Forelimb muscle (tissue), 1 donor: ENCODE measurements around the gene HS6ST3. TPM values are rescaled to one million over a fixed set of nuclear protein-coding genes. Genes with fewer than 3 reads are reported as not detected.
"Not testable (repeated sequence)": the region's sequence is repeated elsewhere in the genome, so short reads cannot be mapped to it uniquely, and the experiment has no call there.

Experiments
- DNase-seq: peaks from one replicate; pipeline ENCODE4 v3.0.0-alpha.2; 2013; ENCODE audit warnings: low read depth
- polyA plus RNA-seq: library from polyadenylated mRNA; unstranded; fragments of 120-200 nt; gene quantifications from one replicate; pipeline ENCODE4 v1.2.1, GENCODE V29; 2013; ENCODE audit not compliant: insufficient read length

Gene HS6ST3
- polyA plus RNA-seq, 1 donor: 0.18 TPM

DNA sequence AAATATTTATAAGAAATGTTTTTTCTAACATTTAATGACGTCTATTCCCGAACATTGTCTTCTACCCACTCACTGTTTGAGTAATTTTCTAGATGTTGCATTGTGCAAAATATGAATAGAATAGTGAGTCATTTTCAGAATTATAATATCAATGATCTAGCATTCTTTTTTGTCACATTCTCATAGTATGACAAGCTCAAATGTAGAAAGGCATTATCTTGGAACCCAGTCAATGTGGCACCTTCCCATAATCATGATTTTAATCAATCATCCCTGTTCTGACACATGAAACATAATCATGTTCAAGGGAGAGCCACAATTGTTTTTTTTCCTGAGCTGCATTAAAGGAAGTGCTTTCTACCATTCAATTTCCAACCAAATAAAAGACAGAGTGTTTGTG is 638.6 kb downstream of the HS6ST3 start:
- DNase-seq: no peak

DNA sequence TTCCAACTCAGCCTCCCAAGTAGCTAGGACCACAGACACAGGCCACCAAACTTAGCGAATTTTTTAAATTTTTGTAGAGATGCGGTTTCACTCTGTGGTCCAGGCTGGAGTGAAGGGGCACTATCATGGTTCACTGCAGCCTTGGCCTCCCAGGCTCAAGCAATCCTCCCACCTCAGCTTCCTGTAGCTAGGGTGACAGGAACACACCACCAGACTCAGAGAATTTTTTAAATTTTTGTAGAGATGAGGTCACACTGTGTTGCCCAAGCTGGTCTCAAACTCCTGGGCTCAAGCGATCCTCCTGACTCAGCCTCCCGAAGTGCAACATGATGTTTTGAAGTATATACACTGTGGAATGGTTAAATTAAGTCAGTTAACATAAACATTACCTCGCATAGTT is 640.8 kb downstream of the HS6ST3 start:
- DNase-seq: no peak

DNA sequence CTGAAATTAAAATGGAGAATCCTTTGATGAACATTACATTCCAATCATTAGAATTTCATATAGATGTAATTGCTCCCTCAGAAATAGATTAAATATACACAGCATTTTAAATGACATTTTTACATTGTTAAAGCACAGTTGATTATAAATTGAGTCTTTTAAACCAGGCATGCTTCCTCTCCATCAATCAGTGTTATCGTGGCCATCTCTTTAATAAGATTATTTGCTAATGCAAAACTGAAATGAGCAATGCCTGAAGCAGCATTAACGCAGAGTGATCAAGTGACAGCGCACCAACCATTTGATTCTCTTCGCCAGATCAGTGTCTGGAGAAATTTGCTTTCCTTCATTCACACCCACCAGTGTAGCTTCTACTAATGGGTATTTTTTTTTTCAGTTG is 644.6 kb downstream of the HS6ST3 start:
- no peak for DNase-seq

DNA sequence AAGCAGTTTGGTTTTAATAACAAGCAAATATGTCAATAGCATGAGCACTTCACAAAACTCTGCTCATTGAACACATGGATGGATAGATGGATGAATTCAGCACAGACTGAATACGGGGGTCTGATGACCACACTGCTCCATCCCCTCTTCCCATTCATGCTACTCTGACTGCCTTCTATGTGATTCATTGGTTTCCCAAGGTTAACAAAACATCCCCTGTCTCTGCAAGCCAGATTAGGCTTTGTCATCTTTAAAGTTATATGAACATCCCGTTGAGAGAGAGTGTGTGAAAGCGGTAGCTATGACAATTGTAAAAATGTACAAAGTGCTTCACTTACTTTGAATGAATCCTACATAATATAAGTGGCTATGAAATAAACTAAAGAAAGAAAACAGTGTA is 651.9 kb downstream of the HS6ST3 start:
- DNase-seq: no peak

DNA sequence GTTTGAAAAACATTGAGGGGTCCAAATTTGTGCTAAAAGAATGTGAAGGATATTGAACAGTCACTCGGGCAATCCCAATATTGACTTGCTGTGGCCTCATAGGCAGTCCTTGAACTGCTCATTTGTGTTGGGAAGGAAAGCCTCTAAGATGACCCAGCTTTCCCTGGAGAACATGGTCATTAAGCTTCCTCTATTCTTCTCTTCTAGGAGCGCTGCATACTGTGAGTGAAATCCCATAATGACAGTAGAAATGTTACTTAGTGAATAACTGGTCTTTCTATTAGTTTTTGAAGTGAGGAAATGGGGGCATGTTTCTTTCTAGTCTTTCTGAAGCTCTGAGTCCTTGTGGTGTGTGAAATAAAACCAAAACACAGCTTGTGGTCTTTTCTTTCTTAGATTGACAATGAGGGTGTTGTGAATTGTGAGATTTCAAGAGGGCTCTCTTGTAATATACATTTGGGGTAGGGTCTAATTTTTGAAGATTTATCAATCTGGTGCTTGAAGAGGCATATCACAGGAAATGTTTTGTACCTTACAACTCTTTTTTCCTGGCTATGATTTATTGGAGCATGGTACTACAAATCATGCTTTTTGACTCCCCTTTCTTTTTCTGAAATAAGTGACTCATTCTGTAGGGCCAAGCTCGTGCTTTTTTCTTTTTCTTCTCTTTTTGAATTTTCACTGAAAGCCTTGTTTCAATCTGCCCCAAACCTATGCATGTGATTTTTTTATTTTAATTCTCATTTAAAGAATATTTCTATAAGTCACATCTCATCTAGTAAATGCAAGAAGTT is 653.6 kb downstream of the HS6ST3 start:
- DNase-seq: no peak

DNA sequence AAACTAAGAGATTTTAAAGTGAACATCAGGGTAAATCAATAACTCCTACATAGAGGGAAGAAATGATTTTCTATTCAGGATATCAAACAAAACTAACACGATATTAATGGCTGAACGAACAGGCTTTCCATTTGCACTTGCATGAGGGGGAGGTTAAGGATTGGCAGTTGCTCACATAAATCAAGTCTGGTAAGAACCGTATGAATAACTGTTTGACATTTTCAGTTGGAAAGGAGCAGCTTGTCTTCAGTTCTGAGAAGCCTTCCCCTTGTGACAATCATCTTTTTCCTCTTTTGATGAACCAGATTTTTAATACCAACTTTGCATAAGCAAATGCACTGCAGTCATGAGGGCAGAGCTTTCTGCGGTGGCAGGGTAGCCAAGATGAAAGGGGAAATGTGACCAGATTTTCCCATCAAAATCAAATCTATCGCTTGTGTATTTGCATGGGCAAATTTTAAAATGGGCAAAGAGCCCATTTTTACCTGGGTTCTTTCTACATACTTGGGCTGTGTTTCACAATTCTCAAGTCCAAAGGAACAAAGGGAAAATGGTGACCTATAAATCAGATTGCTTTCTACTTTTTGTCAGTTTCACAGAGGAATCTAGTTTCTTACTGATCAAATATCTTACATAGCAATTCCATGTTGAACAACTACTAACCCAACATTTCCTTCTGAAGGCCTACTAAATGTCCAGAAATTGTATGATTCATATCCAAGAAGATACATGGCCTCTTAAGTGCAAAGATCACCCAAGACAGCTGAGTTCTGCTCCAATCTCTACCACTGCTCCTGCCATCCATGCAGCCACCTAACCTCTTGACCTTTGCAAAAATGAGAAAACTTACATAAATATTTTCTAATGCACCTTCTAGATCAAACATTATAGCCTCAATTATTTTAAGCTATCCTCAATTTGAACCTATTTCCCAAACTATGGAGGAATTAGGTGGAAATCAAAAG is 654.7 kb downstream of the HS6ST3 start:
- no peak for DNase-seq

DNA sequence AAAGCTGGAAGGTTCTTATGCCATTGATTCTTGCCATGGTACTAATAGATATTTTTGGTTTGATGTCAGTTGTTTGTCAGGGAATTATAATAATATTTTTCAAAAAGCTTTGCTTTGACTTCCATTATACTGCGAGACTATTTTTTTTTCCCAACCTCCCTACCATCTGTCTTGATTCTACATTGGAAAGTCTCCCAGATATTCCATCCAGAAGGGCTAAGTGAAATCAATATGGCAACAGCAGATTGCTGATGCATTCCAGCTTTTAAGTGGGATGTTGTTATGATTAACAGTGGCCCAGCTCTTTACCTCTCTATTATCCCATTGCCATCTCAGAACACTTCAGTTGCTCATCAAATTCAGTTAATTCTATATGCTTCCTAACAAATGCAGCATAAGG is 657.0 kb downstream of the HS6ST3 start:
- no peak for DNase-seq

DNA sequence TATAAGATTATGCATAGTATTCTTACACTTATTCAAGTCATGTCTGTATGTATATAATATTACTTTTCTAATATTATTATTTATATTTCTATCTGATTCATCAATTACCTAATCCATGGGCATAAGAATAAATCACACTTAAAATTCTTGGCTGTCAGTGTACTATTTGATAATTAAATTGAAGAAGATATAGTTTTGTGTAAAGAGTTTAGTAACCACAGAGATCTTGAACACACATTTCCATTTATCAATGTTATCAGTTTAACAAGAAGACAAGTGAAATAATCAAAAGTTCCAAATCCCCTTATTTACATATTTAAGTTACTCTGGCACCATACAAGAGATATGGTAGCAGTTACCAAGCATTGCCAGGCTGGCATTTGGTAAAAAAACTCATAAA is 659.9 kb downstream of the HS6ST3 start:
- DNase-seq: no peak

DNA sequence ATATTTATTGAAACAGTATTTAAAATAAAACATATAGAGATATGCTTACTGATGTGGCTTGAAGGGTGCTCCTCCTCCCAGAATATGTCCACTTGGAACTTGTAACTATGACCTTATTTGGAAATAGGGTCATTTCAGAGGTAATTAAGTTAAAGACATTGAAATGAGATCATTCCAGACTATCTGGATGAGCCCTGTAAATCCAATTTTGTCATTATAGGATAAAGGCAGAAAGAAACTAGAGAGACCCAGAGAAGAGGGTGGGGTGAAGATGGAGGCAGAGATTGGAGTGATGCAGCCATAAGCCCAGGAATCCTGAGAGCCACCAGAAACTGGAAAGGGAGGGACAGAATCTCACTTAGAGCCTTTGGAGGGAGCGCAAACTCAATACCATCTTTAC is 661.2 kb downstream of the HS6ST3 start:
- no peak for DNase-seq

DNA sequence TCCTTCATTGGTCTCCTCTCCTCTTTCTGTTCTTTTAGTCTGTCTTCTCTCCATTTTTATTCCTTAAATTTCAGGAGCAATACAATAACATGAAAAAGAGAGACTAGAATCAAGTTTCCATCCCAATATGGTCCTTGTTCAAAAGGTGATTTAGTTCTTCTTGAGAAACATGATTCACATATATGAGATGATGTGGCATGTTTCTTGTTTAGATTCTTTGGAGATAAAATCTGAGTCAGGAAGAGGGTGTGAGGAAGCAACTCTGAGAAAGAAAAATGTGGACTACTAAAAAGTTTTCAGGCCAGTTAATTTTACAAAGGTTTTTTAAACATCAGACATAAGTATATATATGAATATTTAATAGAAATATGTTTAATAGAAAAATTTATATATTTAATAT is 673.0 kb downstream of the HS6ST3 start:
- DNase-seq: no peak

DNA sequence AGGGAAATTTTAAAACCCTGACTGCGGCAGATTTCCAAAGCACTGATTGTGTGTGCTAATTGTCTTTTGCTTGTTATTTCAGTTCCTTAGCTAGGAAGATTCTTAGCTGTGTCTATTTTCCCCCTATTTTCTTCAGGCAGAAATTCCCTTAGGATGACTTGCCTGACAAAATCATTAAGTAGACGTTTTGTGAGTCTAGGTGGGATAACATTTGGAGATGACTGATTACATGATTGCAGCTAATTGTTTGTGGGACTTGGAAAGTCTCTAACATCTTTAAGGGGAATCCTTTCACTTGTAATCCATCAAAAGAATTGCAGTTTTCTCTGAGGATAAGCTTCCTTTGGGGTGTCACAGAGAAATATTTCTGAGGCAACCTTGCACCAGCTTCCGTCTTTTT is 676.4 kb downstream of the HS6ST3 start:
- DNase-seq: no peak

DNA sequence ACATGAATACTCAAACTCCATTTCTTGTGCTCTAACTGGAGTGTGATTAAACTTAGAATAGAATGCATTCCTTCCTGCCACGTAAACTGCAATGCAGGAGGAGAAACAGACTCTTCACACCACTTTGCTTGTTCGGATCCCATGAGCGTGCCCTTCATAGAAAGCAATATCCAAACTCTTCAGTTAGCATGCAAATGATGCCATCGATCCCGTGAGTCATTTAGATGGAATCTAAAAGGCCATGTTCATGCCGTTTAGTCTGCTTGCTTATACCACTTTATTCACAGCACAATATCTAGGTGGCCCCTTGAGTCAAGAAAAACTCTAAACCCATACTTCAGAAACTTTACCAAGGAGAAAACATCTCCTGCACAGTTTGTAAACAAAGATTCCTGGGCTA is 678.6 kb downstream of the HS6ST3 start:
- no peak for DNase-seq

DNA sequence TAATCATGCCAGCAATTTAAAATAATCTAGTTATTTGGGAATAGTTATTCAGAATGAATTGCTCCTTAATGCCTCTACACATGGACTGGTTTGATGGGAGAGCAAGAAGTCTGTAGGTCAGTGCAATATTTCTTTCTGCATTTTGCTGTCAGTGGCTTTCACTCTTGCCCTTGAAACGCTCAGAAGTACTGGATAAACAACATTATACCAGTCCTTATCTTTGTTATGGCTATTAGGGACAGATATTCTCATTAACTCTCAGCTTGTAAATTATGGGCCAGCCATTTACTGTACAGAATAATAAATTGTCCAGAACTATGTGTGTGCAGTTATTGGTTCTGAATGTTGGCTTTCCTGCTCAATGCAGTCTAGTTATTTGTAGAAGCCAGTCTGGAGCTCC is 680.0 kb downstream of the HS6ST3 start:
- no peak for DNase-seq

DNA sequence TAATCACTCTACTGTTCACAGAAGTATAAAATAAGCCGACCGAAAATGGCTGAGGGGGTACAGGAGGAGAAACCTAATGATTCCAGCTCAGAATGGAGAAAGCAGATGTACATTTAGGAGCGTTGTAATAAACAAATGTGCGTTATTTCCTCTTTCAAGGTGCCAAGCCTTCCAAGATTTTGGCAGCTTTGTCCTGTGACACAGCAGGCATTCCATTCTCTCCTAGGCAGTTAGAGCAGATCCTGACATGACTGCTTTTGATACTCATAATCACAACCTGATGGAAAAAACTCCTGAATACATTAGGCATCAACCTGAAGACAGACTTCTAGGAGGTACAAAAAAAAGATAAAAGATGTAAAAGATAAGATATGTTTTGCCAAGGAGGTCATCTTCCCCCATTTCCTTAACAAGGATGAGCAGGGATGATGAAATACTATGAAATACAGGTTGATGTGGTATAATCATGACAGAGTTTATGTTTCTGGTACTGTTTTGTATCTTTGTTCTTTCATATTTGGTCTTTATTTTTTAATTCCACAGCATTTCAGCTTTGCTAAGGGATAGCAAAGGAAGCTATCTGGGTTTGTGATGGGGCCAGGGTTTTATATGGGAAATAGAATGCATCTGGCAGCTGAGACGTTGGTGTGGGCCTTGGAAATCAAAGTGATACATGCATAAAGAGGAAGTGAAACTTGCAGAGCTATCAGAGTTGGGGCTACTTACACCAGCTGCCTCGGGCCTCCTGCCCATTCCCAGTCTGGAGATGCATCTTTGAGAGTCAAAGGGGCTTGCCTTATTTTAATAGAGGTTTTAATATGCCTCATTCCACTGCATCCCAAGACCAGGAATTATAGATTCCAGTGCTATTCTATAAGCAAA is 681.8 kb downstream of the HS6ST3 start:
- no peak for DNase-seq

DNA sequence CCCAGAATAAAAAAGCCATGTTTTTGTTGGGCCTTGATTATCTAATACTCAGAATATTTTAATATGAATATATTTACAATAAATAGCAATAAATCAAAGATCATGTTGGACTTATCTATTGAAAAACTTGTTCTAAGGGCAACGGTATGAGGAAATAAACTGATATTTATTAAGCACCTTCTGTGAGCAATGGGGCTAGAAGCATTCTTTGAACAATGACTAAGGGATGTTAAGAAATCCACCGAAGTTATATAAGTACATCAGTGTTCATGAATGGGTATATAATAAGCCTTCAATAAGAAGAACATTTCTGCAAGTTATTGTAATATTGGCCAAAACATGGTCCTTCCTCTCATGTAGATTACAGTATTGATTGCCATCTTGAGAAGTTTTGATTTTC is 682.5 kb downstream of the HS6ST3 start:
- DNase-seq: no peak

DNA sequence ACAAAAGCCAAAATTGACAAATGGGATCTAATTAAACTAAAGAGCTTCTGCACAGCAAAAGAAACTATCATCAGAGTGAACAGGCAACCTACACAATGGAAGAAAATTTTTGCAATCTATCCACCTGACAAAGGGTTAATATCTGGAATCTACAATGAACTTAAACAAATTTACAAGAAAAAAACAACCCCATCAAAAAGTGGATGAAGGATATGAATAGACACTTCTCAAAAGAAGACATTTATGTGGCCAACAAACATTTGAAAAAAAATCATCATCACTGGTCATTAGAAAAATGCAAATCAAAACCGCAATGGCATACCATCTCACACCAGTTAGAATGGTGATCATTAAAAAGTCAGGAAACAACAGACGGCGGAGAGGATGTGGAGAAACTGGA is 688.4 kb downstream of the HS6ST3 start:
- DNase-seq: not testable (repeated sequence)

DNA sequence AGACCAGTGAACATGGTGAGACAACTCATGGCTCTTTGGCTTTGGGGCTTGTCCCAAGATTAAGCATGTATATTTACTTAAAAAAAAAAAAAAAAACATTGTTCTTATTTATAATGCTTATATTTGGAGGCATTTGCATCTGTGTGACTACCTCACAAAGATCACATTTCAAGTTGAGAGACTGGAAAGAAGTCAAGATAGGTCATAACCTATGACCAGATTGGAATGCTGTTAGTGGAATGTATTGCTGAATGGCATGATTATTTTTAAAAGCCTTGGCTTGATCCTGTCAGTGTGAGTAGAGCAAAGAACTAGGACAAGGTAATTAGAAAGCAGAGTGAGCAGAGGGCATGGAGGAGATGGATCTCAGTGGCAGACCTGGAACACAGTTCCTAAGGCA is 689.8 kb downstream of the HS6ST3 start:
- no peak for DNase-seq

DNA sequence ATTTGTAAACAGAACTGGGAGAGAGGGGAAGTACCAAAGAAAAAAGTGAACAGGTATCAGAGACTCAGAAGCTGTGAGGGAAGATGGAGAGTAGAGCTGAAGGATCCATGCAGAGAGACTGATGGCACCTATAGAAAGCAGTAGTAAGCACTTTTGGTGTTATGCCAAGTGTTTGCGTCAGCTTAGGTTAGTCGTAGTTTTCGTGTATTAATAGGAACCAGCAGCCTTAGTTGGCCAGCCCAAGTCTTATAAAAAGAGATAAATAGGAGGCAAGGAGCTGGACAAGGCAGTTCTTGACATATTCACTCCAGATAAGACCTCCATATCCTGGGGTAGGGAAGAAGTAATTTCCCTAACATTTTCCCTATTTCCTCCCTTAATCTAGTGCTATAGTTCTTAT is 690.2 kb downstream of the HS6ST3 start:
- no peak for DNase-seq

DNA sequence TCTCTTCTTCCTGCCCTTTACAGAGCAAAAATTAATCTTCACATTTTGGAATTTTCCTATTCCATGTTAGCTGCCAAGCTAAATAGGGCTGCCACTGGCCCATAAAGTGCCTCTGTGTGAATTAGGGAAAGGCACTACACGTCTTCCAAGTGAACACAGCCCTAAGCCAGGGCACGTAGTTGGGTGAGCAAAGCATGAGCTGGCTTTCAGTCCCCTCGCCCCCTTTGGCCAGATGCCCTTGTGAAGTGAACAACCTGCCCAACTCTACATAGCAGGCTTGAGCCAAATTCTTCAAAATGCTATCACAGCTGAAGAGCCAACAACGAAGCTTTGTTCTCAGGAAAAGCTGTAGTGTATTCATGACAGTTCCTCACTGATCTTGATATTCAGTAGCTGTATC is 691.2 kb downstream of the HS6ST3 start:
- DNase-seq: no peak

DNA sequence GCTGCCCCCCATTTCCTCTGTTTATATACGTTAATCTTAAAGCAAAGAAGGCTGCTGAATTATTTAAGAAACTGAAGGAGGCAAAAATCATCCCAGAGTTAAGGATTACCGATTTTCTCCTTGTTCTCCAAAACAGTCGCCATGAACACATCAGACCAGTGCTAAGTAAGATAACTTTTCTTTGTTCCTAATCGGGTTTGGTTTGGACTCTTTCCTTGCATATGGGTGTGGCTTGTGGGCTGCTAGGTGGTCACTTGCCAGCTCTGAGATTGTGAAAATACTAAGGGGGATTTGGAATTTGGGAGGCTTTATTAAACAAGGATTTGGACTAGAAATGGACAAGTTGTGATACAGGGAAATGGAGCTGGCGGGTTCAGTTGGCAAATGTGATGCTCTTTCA is 692.3 kb downstream of the HS6ST3 start:
- no peak for DNase-seq

DNA sequence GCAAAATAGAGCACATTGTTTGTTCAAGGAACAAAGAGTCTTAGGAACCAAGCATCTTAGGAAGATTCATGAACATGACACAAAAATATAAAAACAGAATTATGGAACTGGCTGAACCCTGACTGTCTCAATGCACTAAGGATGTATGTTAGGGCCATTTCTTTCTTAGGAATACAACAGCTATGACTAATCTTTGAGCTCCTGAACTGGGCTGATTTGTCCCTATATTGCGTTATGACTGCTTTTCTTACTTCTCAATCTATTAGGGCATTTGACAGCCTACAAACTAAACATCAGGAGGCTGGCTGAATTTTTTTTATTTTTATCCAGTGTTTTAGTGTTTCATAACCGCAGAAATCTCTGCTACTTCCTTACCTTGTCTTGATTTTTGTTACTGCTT is 693.1 kb downstream of the HS6ST3 start:
- no peak for DNase-seq

DNA sequence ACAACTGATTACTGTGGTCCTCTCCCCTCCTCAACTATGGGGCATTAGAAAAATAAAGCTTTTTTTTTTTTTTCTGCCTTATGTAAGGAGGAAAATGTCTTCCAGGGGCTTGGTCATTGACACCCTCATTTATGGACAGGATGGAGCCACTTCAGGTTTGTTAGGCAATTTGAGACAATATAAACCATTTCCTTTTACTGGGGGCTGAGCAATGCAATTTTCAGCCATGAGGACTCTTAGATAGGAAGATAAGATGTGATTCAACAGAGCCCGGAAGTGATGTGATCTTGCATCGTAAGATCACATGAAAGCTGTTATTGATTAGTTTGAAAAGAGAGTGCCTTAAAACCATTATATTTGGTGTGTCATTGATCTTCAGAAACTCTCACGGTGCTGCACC is 693.6 kb downstream of the HS6ST3 start:
- no peak for DNase-seq
